H1 (cell line): ENCODE results near the gene AHDC1. TPM values are rescaled to one million over a fixed set of nuclear protein-coding genes. Genes with fewer than 3 reads are reported as not detected.
A peak's percentile ranks its signal among the peaks of the same experiment; 100 is the strongest.

ENCODE experiments used
- CTCF ChIA-PET: fragments of 300-600 bp; sonication (Branson Sonifier 250); formaldehyde crosslinking; loops from one replicate; lab custom pipeline; 2021; ENCODE audit not compliant: partially characterized antibody; lab: Charles Lee
- POLR2A ChIA-PET: fragments of 300-600 bp; sonication (Branson Sonifier 250); formaldehyde crosslinking; loops from one replicate; lab custom pipeline; 2021; ENCODE audit warnings: inconsistent platforms; ENCODE audit not compliant: partially characterized antibody; lab: Charles Lee
- DNase-seq, 2 experiments: peaks; one replicate each; pipeline versions ENCODE4 v3.0.0 to v3.0.0-alpha.2; 2010 to 2022; ENCODE audit warnings: low spot score in 2 of 2, low read depth in 1 of 2, mixed read lengths in 1 of 2
- FAIRE-seq: peaks from 2 replicates; lab custom pipeline; 2011; peaks lifted over from hg19 to GRCh38; lab: Jason Lieb, UNC
- H2AFZ ChIP-seq: 2 replicates; pipeline ENCODE4 v1.8.1; 2012; ENCODE audit warnings: low read length, inconsistent platforms
- H2AK5ac ChIP-seq: 2 replicates; pipeline ENCODE4 v1.6.1; 2013; ENCODE audit warnings: low read depth, low read length
- H2BK120ac ChIP-seq: replicated peaks from 2 replicates; pipeline ENCODE3; 2013; ENCODE audit warnings: low read depth, low read length, inconsistent platforms
- H2BK12ac ChIP-seq: 2 replicates; pipeline ENCODE4 v1.6.1; 2013; ENCODE audit warnings: low read depth, low read length
- H2BK15ac ChIP-seq: 2 replicates; pipeline ENCODE4 v1.6.1; 2013; ENCODE audit warnings: low read length
- H2BK20ac ChIP-seq: 2 replicates; pipeline ENCODE4 v1.6.1; 2013; ENCODE audit warnings: low read length
- H2BK5ac ChIP-seq: 2 replicates; pipeline ENCODE4 v1.6.1; 2013; ENCODE audit warnings: low read depth, low read length
- H3K14ac ChIP-seq: 2 replicates; pipeline ENCODE4 v1.6.1; 2013; ENCODE audit warnings: inconsistent platforms; ENCODE audit not compliant: insufficient read length
- H3K18ac ChIP-seq: 2 replicates; pipeline ENCODE4 v1.6.1; 2013; ENCODE audit warnings: low read length; ENCODE audit errors: extremely low read depth
- H3K23ac ChIP-seq: 2 replicates; pipeline ENCODE4 v1.6.1; 2013; ENCODE audit warnings: inconsistent platforms; ENCODE audit not compliant: insufficient read length
- H3K23me2 ChIP-seq: 2 replicates; pipeline ENCODE4 v1.6.1; 2013; ENCODE audit warnings: low read depth, low read length
- H3K27ac ChIP-seq: 2 replicates; pipeline ENCODE4 v1.6.1; 2011; ENCODE audit warnings: low read depth, low read length, inconsistent platforms
- H3K27me3 ChIP-seq, 4 experiments: replicated peaks in 1 of 4; 1 replicate in 1 of 4; 2 replicates in 3 of 4; pipeline versions ENCODE4 v1.6.1 to v1.8.1; 2011 to 2013; ENCODE audit warnings: low read length in 3 of 4, mild to moderate bottlenecking in 3 of 4, inconsistent platforms in 2 of 4, mixed read lengths in 2 of 4, moderate library complexity in 1 of 4; ENCODE audit not compliant: control insufficient read depth in 3 of 4, insufficient read depth in 3 of 4; ENCODE audit errors: extremely low read depth in 1 of 4
- H3K36me3 ChIP-seq, 4 experiments: 2 replicates each; pipeline versions ENCODE4 v1.6.1 to v1.8.1; 2011 to 2013; ENCODE audit warnings: mild to moderate bottlenecking in 4 of 4, low read length in 3 of 4, moderate library complexity in 2 of 4, control low read depth in 1 of 4, inconsistent platforms in 1 of 4; ENCODE audit not compliant: insufficient read depth in 4 of 4, control insufficient read depth in 2 of 4
- H3K4ac ChIP-seq: replicated peaks from 2 replicates; pipeline ENCODE3; 2013; ENCODE audit warnings: low read length, low read depth, mixed read lengths, inconsistent platforms; ENCODE audit not compliant: insufficient read length
- H3K4me1 ChIP-seq, 4 experiments: replicated peaks in 1 of 4; 1 replicate in 1 of 4; 2 replicates in 3 of 4; pipeline versions ENCODE4 v1.6.1 to v1.8.1; 2011 to 2013; ENCODE audit warnings: low read length in 3 of 4, inconsistent platforms in 2 of 4, mixed read lengths in 1 of 4; ENCODE audit not compliant: insufficient read depth in 4 of 4, control insufficient read depth in 3 of 4
- H3K4me2 ChIP-seq, 2 experiments: 2 replicates each; pipeline versions ENCODE4 v1.6.1 to v1.8.1; 2011 to 2013; ENCODE audit warnings: low read depth in 2 of 2, low read length in 2 of 2, control low read depth in 1 of 2, inconsistent platforms in 1 of 2, mild to moderate bottlenecking in 1 of 2; ENCODE audit not compliant: insufficient read depth in 1 of 2
- H3K4me3 ChIP-seq, 4 experiments: fragments of 200-600, 300-600 bp in 1 of 4; sonication (generic), shearing (Covaris generic), sonication (Bioruptor Twin) in 1 of 4; 2 replicates each; pipeline versions ENCODE4 v1.5.1 to v1.8.1; 2011 to 2016; ENCODE audit warnings: low read length in 4 of 4, low read depth in 3 of 4, control low read depth in 2 of 4, inconsistent platforms in 2 of 4, mild to moderate bottlenecking in 2 of 4, mixed read lengths in 1 of 4, moderate library complexity in 1 of 4; ENCODE audit not compliant: insufficient read depth in 2 of 4; ENCODE audit errors: extremely low read depth in 1 of 4
- H3K56ac ChIP-seq: replicated peaks from 2 replicates; pipeline ENCODE3; 2013; ENCODE audit warnings: low read depth, mild to moderate bottlenecking, mixed read lengths, low read length, inconsistent platforms; ENCODE audit not compliant: insufficient read length
- H3K79me1 ChIP-seq: 2 replicates; pipeline ENCODE4 v1.6.1; 2013; ENCODE audit warnings: low read depth, low read length, control low read depth
- H3K79me2 ChIP-seq, 2 experiments: 2 replicates each; pipeline versions ENCODE4 v1.6.1 to v1.8.1; 2012 to 2013; ENCODE audit warnings: low read length in 2 of 2, mild to moderate bottlenecking in 2 of 2, inconsistent platforms in 1 of 2; ENCODE audit not compliant: insufficient read depth in 2 of 2, control insufficient read depth in 1 of 2
- H3K9ac ChIP-seq, 4 experiments: replicated peaks in 1 of 4; 1 replicate in 1 of 4; 2 replicates in 3 of 4; pipeline versions ENCODE4 v1.6.1 to v1.8.1; 2011 to 2013; ENCODE audit warnings: low read depth in 3 of 4, low read length in 3 of 4, control low read depth in 2 of 4, mild to moderate bottlenecking in 2 of 4, moderate library complexity in 2 of 4, inconsistent platforms in 1 of 4; ENCODE audit errors: extremely low read depth in 1 of 4
- H3K9me3 ChIP-seq, 2 experiments: 2 replicates each; pipeline versions ENCODE4 v1.6.1 to v1.8.1; 2012 to 2013; ENCODE audit warnings: mild to moderate bottlenecking in 2 of 2, moderate library complexity in 2 of 2, control low read depth in 1 of 2, inconsistent platforms in 1 of 2, low read depth in 1 of 2, low read length in 1 of 2, mixed read lengths in 1 of 2; ENCODE audit not compliant: insufficient read depth in 2 of 2
- H4K20me1 ChIP-seq, 2 experiments: replicated peaks in 1 of 2; 2 replicates each; pipeline versions ENCODE3 to v1.8.1; 2011 to 2013; ENCODE audit warnings: inconsistent platforms in 2 of 2, low read length in 2 of 2, mild to moderate bottlenecking in 1 of 2; ENCODE audit not compliant: insufficient read depth in 2 of 2, control insufficient read depth in 1 of 2
- H4K5ac ChIP-seq: 2 replicates; pipeline ENCODE4 v1.6.1; 2013; ENCODE audit warnings: low read length, low read depth, mixed read lengths, inconsistent platforms; ENCODE audit not compliant: insufficient read length
- H4K8ac ChIP-seq: 2 replicates; pipeline ENCODE4 v1.8.0; 2013; ENCODE audit warnings: mild to moderate bottlenecking, moderate library complexity, low read length, inconsistent platforms; ENCODE audit not compliant: insufficient read depth; ENCODE audit errors: extremely low read depth
- H4K91ac ChIP-seq: replicated peaks from 2 replicates; pipeline ENCODE3; 2013; ENCODE audit warnings: low read length, mixed read lengths, inconsistent platforms; ENCODE audit not compliant: insufficient read length
- ASH2L ChIP-seq: fragments of 200-600, 300-600 bp; sonication (generic); IDR thresholded peaks from one replicate; pipeline ENCODE4 v1.7.1; 2017; ENCODE audit warnings: low read length
- CHD2 ChIP-seq: IDR thresholded peaks from 2 replicates; pipeline ENCODE4 v1.6.1; 2012; ENCODE audit warnings: low read length, improper control_type of control experiment
- EP300 ChIP-seq, 2 experiments: IDR thresholded peaks; 1 replicate in 1 of 2; 2 replicates in 1 of 2; pipeline ENCODE4 v1.6.1; 2011 to 2012; ENCODE audit warnings: low read depth in 2 of 2, low read length in 2 of 2, mild to moderate bottlenecking in 2 of 2, borderline replicate concordance in 1 of 2, inconsistent platforms in 1 of 2, moderate library complexity in 1 of 2
- EZH2 ChIP-seq: fragments of 200-600 bp; sonication (generic); IDR thresholded peaks from 2 replicates; pipeline ENCODE4 v1.7.1; 2012; ENCODE audit warnings: low read depth, mild to moderate bottlenecking, moderate library complexity, low read length, inconsistent platforms; ENCODE audit not compliant: severe bottlenecking
- KDM1A ChIP-seq: fragments of 200-600, 300-600 bp; sonication (generic); IDR thresholded peaks from 2 replicates; pipeline ENCODE4 v1.7.1; 2016; ENCODE audit warnings: mild to moderate bottlenecking, low read length, borderline replicate concordance
- NRF1 ChIP-seq: IDR thresholded peaks from 2 replicates; pipeline ENCODE4 v1.6.1; 2011; ENCODE audit warnings: mild to moderate bottlenecking, low read depth, low read length, improper control_type of control experiment
- POLR2A ChIP-seq, 2 experiments: IDR thresholded peaks; 1 replicate in 1 of 2; 2 replicates in 1 of 2; pipeline ENCODE4 v1.6.1; 2011; ENCODE audit warnings: low read depth in 2 of 2, low read length in 2 of 2, mild to moderate bottlenecking in 2 of 2; ENCODE audit errors: control extremely low read depth in 1 of 2
- POLR2AphosphoS5 ChIP-seq: IDR thresholded peaks from 2 replicates; pipeline ENCODE4 v1.6.1; 2011; ENCODE audit warnings: low read depth, low read length
- RFX5 ChIP-seq: IDR thresholded peaks from 2 replicates; pipeline ENCODE4 v1.6.1; 2011; ENCODE audit warnings: low read depth, low read length, improper control_type of control experiment, borderline replicate concordance
- SP1 ChIP-seq: IDR thresholded peaks from 2 replicates; pipeline ENCODE4 v1.6.1; 2011; ENCODE audit warnings: low read depth, low read length
- TBP ChIP-seq: IDR thresholded peaks from 2 replicates; pipeline ENCODE4 v1.6.1; 2011; ENCODE audit warnings: low read depth, low read length, improper control_type of control experiment
- ZNF274 ChIP-seq: IDR thresholded peaks from 2 replicates; pipeline ENCODE4 v1.7.0; 2012; ENCODE audit warnings: low read length, borderline replicate concordance; ENCODE audit errors: extremely low read depth
- WGBS, 2 experiments: shearing (Covaris generic) in 1 of 2; methylation state at CpG; one replicate each; pipeline versions ENCODE4 v1.1.6 to v1.1.7; 2013 to 2015; ENCODE audit warnings: low lambda C conversion rate in 2 of 2, mixed read lengths in 2 of 2, inconsistent platforms in 1 of 2, low coverage in 1 of 2, missing lambda C conversion rate in 1 of 2; ENCODE audit not compliant: insufficient replicate concordance in 2 of 2, insufficient coverage in 1 of 2, insufficient read length in 1 of 2; ENCODE audit errors: extremely low coverage in 1 of 2, missing lambda C conversion rate in 1 of 2; 5-methylcytosine and 5-hydroxymethylcytosine counted together
- polyA plus RNA-seq, 7 experiments: library from polyadenylated mRNA; depleted of rRNA in 3 of 7; stranded (reverse) in 5 of 7; unstranded in 2 of 7; fragments of >200 nt in 5 of 7; fragments of 200-250 nt in 2 of 7; gene quantifications; 1 replicate in 5 of 7; 2 replicates in 1 of 7; 4 replicates in 1 of 7; pipeline versions ENCODE4 v1.2.1 to v1.2.3, GENCODE V29; 2011 to 2013; ENCODE audit warnings: missing spikeins in 2 of 7, mixed read lengths in 2 of 7
- total RNA-seq: library from RNA; stranded (reverse); fragmentation: NEBNext Ultra II Directional; extraction: Animal tissue kit (Norgen Biotek cat#: 25700); gene quantifications from 2 replicates; pipeline ENCODE4 v1.2.1, GENCODE V29; 2021

The AHDC1 gene
- total and polyA plus RNA-seq, 2 of the 8 experiments (the other 6 are each of a cell fraction or from before 2014, with no cell fraction given): 4.4 to 35.1 TPM

DNA sequence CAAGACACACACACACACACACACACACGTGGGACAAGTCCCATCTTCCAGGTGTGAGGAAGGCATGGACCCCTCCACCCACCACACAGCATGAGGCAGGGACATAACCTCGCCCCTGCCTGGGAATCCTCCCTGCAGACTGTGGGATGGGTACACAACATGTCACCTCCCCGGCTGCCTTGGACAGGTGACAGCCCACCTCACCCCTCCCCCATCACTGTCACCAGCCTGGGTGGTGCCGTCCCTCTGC, 40.7 kb downstream of the AHDC1 start:
- Histone ChIP-seq H4K20me1 (peaks cover 14 to 30% of the 10 kb centered on the region in 2 experiments), H2BK120ac (no peak overlapping the region), H2BK12ac (peak overlapping the region; percentile 19; the same call in 1 of the 2 replicates)

More for the DNA sequence above, 40.7 kb downstream of the AHDC1 start:
- 92% methylated on average over 4 of the region's 4 CpGs; no CpG with 5 or more reads in 1 of the 2 experiments for WGBS, 2 experiments
- 0 out of 2 replicates have a peak overlapping the region, but pooled peaks have one; percentile 4 for H3K18ac ChIP-seq
- H4K8ac ChIP-seq: no peak overlapping the region
- H3K27me3 ChIP-seq: no peaks in the 10 kb centered on the region; a peak in 1 of 7 replicates
- no peak overlapping the region for H3K4ac ChIP-seq
- peaks cover 0 to 69% (median 45%) of the 10 kb centered on the region in 4 experiments; a peak in 6 of 7 replicates for H3K4me1 ChIP-seq
- no peak overlapping the region for H3K56ac ChIP-seq
- H2AK5ac ChIP-seq: no peak overlapping the region; the same call in 1 of the 2 replicates
- no peak for FAIRE-seq
- CTCF ChIA-PET: interaction anchor here (1.0 to 56.1 kb wide), 7 partner anchors 10 to 172 kb away, joined by 3 to 1807 read pairs (median 9); partner anchors contain the start of gene AHDC1
- no peaks in the 10 kb centered on the region; a peak in 1 of 8 replicates for H3K36me3 ChIP-seq
- no peak overlapping the region for H3K4me2 ChIP-seq
- H2AFZ ChIP-seq: no peak overlapping the region
- no peak overlapping the region for H3K9ac ChIP-seq
- H3K14ac ChIP-seq: no peak overlapping the region
- H2BK5ac ChIP-seq: no peak overlapping the region
- POLR2A ChIA-PET: interaction anchor here (1.2 to 25.0 kb wide), 5 partner anchors 1 to 41 kb away, joined by 5 to 350 read pairs (median 7); partner anchors contain the start of gene AHDC1
- H4K91ac ChIP-seq: no peak overlapping the region
- H3K23me2 ChIP-seq: 0 out of 2 replicates have a peak, but pooled peaks cover 2% of the 10 kb centered on the region
- peaks cover 20% of the 10 kb centered on the region for H3K79me1 ChIP-seq
- no peak overlapping the region for H2BK15ac ChIP-seq
- DNase-seq: no peak
- peaks cover 0 to 46% of the 10 kb centered on the region in 2 experiments; a peak in 2 of 4 replicates for H3K79me2 ChIP-seq
- TF ChIP-seq ASH2L: no peak
- no peak for TF ChIP-seq SP1
- TF ChIP-seq EZH2: no peak
- no peak for TF ChIP-seq POLR2A (IDR thresholded peaks at IDR 0.05; ENCODE audit: control extremely low read depth in 1 of 2, low read depth in 2 of 2, low read length in 2 of 2)
- TF ChIP-seq POLR2AphosphoS5: no peak
- no peak for TF ChIP-seq RFX5
- no peak for TF ChIP-seq KDM1A
- no peak for TF ChIP-seq ZNF274
- TF ChIP-seq CHD2: no peak
- no peak for TF ChIP-seq TBP
- no peak for TF ChIP-seq EP300 (IDR thresholded peaks at IDR 0.05; ENCODE audit: borderline replicate concordance in 1 of 2, low read depth in 2 of 2, low read length in 2 of 2)
- TF ChIP-seq NRF1: no peak
- H3K4me3 ChIP-seq: no peak overlapping the region
- no peak overlapping the region for H4K5ac ChIP-seq
- H2BK20ac ChIP-seq: no peak overlapping the region
- no peak overlapping the region for H3K27ac ChIP-seq
- no peak overlapping the region for H3K23ac ChIP-seq
- no peaks in the 10 kb centered on the region for H3K9me3 ChIP-seq
